Osteoblast (primary cell): Measurements from ENCODE around the gene ATP6V0E1. TPM values are rescaled to one million over a fixed set of nuclear protein-coding genes. Genes with fewer than 3 reads are reported as not detected.
A peak's percentile ranks its signal among the peaks of the same experiment; 100 is the strongest.

Experiments
- DNase-seq: peaks from one replicate; pipeline ENCODE4 v3.0.0; 2011; ENCODE audit warnings: low spot score, mixed read lengths; ENCODE audit not compliant: insufficient read length; ENCODE audit errors: missing footprints
- H2AFZ ChIP-seq: 2 replicates; pipeline ENCODE4 v1.6.0; 2011; ENCODE audit warnings: mild to moderate bottlenecking, low read length
- H3K27ac ChIP-seq: 2 replicates; pipeline ENCODE4 v1.5.1; 2011; ENCODE audit warnings: mild to moderate bottlenecking, low read depth, low read length, moderate library complexity
- H3K27me3 ChIP-seq: 2 replicates; pipeline ENCODE4 v1.6.0; 2012; ENCODE audit warnings: mild to moderate bottlenecking, control low read depth, inconsistent platforms, low read length, moderate library complexity; ENCODE audit not compliant: insufficient read depth
- H3K36me3 ChIP-seq: 2 replicates; pipeline ENCODE4 v1.5.1; 2011; ENCODE audit warnings: mild to moderate bottlenecking, low read length, control low read depth, moderate library complexity; ENCODE audit not compliant: insufficient read depth
- H3K4me1 ChIP-seq: 2 replicates; pipeline ENCODE4 v1.5.1; 2011; ENCODE audit warnings: mild to moderate bottlenecking, low read length, control low read depth, moderate library complexity; ENCODE audit not compliant: insufficient read depth
- H3K4me2 ChIP-seq: 2 replicates; pipeline ENCODE4 v1.6.0; 2011; ENCODE audit warnings: mild to moderate bottlenecking, low read length; ENCODE audit not compliant: insufficient read depth
- H3K4me3 ChIP-seq: fragments of 200-600 bp; sonication (generic); 3 replicates; pipeline ENCODE4 v1.5.1; 2012; ENCODE audit warnings: mild to moderate bottlenecking, low read length, inconsistent platforms; ENCODE audit not compliant: insufficient read depth
- H3K79me2 ChIP-seq: 2 replicates; pipeline ENCODE4 v1.6.0; 2012; ENCODE audit warnings: mild to moderate bottlenecking, low read length, control low read depth, inconsistent platforms; ENCODE audit not compliant: insufficient read depth
- H3K9me3 ChIP-seq: 2 replicates; pipeline ENCODE4 v1.5.1; 2011; ENCODE audit warnings: low read depth, low read length, control low read depth
- H4K20me1 ChIP-seq: 2 replicates; pipeline ENCODE4 v1.6.0; 2012; ENCODE audit warnings: mild to moderate bottlenecking, low read length, control low read depth; ENCODE audit not compliant: insufficient read depth
- CTCF ChIP-seq: IDR thresholded peaks from 2 replicates; pipeline ENCODE4 v1.5.1; 2011; ENCODE audit warnings: mild to moderate bottlenecking, low read depth, low read length, moderate library complexity; ENCODE audit errors: extremely low read depth
- total RNA-seq: library from RNA; depleted of rRNA; stranded (reverse); fragments of >200 nt; gene quantifications from 2 replicates; pipeline ENCODE4 v1.2.3, GENCODE V29; 2012

Gene ATP6V0E1
- total RNA-seq, 1 donor, result 177 TPM

GRCh38 chr5:172981931-172982330 is 1.6 kb upstream of the ATP6V0E1 start:
- DNase-seq, result no peak
- no peak for TF ChIP-seq CTCF
- H3K27me3 ChIP-seq, result no peaks in the 10 kb centered on the region

GRCh38 chr5:172984244-172984953 is 828 bp downstream of the ATP6V0E1 start:
- Histone ChIP-seq H3K36me3 (peaks cover 19% of the 10 kb centered on the region), H2AFZ (peak overlapping the region; percentile 86), H3K9me3 (no peaks in the 10 kb centered on the region), H3K27me3 (no peaks in the 10 kb centered on the region), H4K20me1 (peaks cover 30% of the 10 kb centered on the region), H3K27ac (peak overlapping the region; percentile 97), H3K4me1 (peaks cover 9% of the 10 kb centered on the region), H3K4me3 (peak overlapping the region; percentile 97), H3K4me2 (peak overlapping the region; percentile 98), H3K79me2 (peaks cover 59% of the 10 kb centered on the region)
- DNase-seq, result peak; percentile 96
- TF ChIP-seq CTCF, result peak; percentile 71

More at GRCh38 chr5:172981931-172982330, 1.6 kb upstream of the ATP6V0E1 start:
- peaks cover 9% of the 10 kb centered on the region for H3K4me1 ChIP-seq
- no peak overlapping the region for H2AFZ ChIP-seq
- H3K9me3 ChIP-seq, result no peaks in the 10 kb centered on the region
- H3K4me2 ChIP-seq, result no peak overlapping the region
- H3K36me3 ChIP-seq, result peaks cover 5% of the 10 kb centered on the region
- H3K4me3 ChIP-seq, result no peak overlapping the region
- H4K20me1 ChIP-seq, result peaks cover 16% of the 10 kb centered on the region
- peaks cover 35% of the 10 kb centered on the region for H3K79me2 ChIP-seq
- H3K27ac ChIP-seq, result no peak overlapping the region

- DNase-seq, result no peak
- TF ChIP-seq CTCF, result no peak
- H3K27ac ChIP-seq, result peak overlapping the region; percentile 41
- H3K36me3 ChIP-seq, result peaks cover 19% of the 10 kb centered on the region
- peaks cover 9% of the 10 kb centered on the region for H3K4me1 ChIP-seq
- peaks cover 68% of the 10 kb centered on the region for H3K79me2 ChIP-seq
- H4K20me1 ChIP-seq, result peaks cover 36% of the 10 kb centered on the region
- peak overlapping the region; percentile 63 for H3K4me2 ChIP-seq
- peak overlapping the region; percentile 46 for H3K4me3 ChIP-seq
- no peak overlapping the region for H2AFZ ChIP-seq
- H3K27me3 ChIP-seq, result no peaks in the 10 kb centered on the region
- no peaks in the 10 kb centered on the region for H3K9me3 ChIP-seq
Observed at GRCh38 chr5:172985596-172985995, 2.0 kb downstream of the ATP6V0E1 start.

- peaks cover 93% of the 10 kb centered on the region for H3K79me2 ChIP-seq
- no peak overlapping the region for H3K4me2 ChIP-seq
- no peaks in the 10 kb centered on the region for H3K27me3 ChIP-seq
- H3K4me3 ChIP-seq, result no peak overlapping the region
- TF ChIP-seq CTCF, result no peak
- H3K27ac ChIP-seq, result peak overlapping the region; percentile 8
- H2AFZ ChIP-seq, result no peak overlapping the region
- no peaks in the 10 kb centered on the region for H3K9me3 ChIP-seq
- H3K36me3 ChIP-seq, result peaks cover 23% of the 10 kb centered on the region
- DNase-seq, result no peak
- peaks cover 9% of the 10 kb centered on the region for H3K4me1 ChIP-seq
- peaks cover 45% of the 10 kb centered on the region for H4K20me1 ChIP-seq
Observed at GRCh38 chr5:172988276-172988675, 4.7 kb downstream of the ATP6V0E1 start.
